Stimulated activated CD8-positive, alpha-beta memory T cell treated with anti-CD3 and anti-CD28 coated beads, Interleukin-7, amount 100 ng/mL, for 1 hour (primary cell): ENCODE data around the gene PERCC1.
"Not testable (repeated sequence)": the region's sequence is repeated elsewhere in the genome, so short reads cannot be mapped to it uniquely, and the experiment has no call there.

Experiments used
- DNase-seq, 2 donors: peaks; one replicate each; pipeline ENCODE4 v3.0.0-alpha.2; 2020; ENCODE audit warnings: low read depth in 2 of 2

The PERCC1 gene

GRCh38 chr16:1434644-1435592 lies 4.0 kb downstream of the PERCC1 start:
- DNase-seq: no peak

- no peak for DNase-seq
Observed at GRCh38 chr16:1435921-1436697, 5.2 kb downstream of the PERCC1 start.

GRCh38 chr16:1436731-1437355 lies 6.0 kb downstream of the PERCC1 start:
- DNase-seq: no peak

GRCh38 chr16:1437606-1438005 lies 6.7 kb downstream of the PERCC1 start:
- DNase-seq: no peak

- DNase-seq: no peak
Observed at GRCh38 chr16:1438229-1439057, 7.6 kb downstream of the PERCC1 start.

GRCh38 chr16:1439058-1439698 lies 8.3 kb downstream of the PERCC1 start:
- DNase-seq: no peak

- DNase-seq: not testable (repeated sequence)
Observed at GRCh38 chr16:1439699-1440074, 8.8 kb downstream of the PERCC1 start.

- no peak for DNase-seq
Observed at GRCh38 chr16:1441391-1441829, 10.5 kb downstream of the PERCC1 start.

GRCh38 chr16:1442697-1443096 lies 11.8 kb downstream of the PERCC1 start:
- no peak for DNase-seq

GRCh38 chr16:1443403-1443973 lies 12.6 kb downstream of the PERCC1 start:
- DNase-seq: no peak

GRCh38 chr16:1443980-1444729 lies 13.3 kb downstream of the PERCC1 start, which contains the start of gene CCDC154:
TSS of gene CCDC154 (minus strand) at chr16:1444556. CDS start at chr16:1444322, 234 bp downstream.
- no peak for DNase-seq

- no peak for DNase-seq
Observed at GRCh38 chr16:1444730-1445517, 14.0 kb downstream of the PERCC1 start.

GRCh38 chr16:1445518-1446203 lies 14.8 kb downstream of the PERCC1 start:
- DNase-seq: no peak

GRCh38 chr16:1446296-1447080 lies 15.6 kb downstream of the PERCC1 start:
- no peak for DNase-seq

GRCh38 chr16:1447965-1448364 lies 17.1 kb downstream of the PERCC1 start:
- no peak for DNase-seq

- DNase-seq: no peak
Observed at GRCh38 chr16:1448536-1449116, 17.7 kb downstream of the PERCC1 start.

- no peak for DNase-seq
Observed at GRCh38 chr16:1449201-1449788, 18.4 kb downstream of the PERCC1 start.
